ENCODE measurements around the gene ANO3. TPM values are rescaled to one million over a fixed set of nuclear protein-coding genes. Genes with fewer than 3 reads are reported as not detected.

Gene ANO3
- total RNA-seq, 1 donor from 2014 or later: 0.27 TPM

DNA sequence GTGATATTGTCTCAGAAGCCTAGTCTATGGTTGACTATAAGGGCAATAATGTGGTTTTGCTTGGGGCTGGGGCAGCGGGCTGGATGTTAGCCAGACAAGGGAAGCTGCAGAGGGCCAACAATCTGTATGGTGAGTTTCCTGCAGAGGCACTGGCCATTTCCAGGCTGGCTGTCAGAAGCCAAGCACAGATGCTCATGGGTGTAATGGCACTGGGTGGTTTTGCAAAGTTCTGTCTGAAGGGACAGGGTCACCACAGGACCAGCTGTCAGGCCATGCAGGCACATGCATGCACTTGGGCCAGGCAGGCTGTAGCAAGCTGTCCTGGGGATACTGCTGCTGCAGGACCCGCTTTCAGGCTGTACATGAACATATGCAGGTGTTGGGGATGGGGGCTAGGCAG is 281.8 kb downstream of the ANO3 start:
- intact Hi-C loops (cut with DNase I): no loop called here
- no peaks in the 10 kb centered on the region for H3K9me3 ChIP-seq
- H3K27ac ChIP-seq: no peak overlapping the region
- TF ChIP-seq, protein P1, sequence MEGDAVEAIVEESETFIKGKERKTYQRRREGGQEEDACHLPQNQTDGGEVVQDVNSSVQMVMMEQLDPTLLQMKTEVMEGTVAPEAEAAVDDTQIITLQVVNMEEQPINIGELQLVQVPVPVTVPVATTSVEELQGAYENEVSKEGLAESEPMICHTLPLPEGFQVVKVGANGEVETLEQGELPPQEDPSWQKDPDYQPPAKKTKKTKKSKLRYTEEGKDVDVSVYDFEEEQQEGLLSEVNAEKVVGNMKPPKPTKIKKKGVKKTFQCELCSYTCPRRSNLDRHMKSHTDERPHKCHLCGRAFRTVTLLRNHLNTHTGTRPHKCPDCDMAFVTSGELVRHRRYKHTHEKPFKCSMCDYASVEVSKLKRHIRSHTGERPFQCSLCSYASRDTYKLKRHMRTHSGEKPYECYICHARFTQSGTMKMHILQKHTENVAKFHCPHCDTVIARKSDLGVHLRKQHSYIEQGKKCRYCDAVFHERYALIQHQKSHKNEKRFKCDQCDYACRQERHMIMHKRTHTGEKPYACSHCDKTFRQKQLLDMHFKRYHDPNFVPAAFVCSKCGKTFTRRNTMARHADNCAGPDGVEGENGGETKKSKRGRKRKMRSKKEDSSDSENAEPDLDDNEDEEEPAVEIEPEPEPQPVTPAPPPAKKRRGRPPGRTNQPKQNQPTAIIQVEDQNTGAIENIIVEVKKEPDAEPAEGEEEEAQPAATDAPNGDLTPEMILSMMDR (IDR thresholded peaks at IDR 0.05): no peak
- no peaks in the 10 kb centered on the region for H3K4me1 ChIP-seq
- H3K4me3 ChIP-seq: no peak overlapping the region
- ATAC-seq: no peak
- no peak for DNase-seq
- H3K36me3 ChIP-seq: no peaks in the 10 kb centered on the region
- no peaks in the 10 kb centered on the region for H3K27me3 ChIP-seq (ENCODE audit: low read depth)

DNA sequence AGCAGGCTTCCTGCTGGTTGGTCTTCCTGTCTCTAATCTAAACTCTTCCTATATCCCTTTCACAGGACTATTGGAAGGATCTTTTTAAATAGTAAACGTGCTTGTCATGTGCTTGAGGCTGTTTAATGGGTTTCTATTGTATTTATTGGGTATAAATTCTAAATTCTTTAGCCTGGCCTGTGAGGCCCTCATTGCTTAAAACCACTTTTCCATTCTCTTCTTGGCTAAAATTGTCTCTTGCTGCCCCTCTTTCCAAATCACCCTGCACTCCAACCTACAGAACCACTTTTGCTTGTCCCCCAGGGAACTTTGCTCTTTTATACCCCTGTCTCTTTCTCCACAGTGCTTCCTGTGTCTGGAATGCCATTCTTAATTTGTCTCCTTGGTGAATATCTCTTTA is 286.5 kb downstream of the ANO3 start:
- DNase-seq (no peak), ATAC-seq (no peak)
- Histone ChIP-seq H3K4me3 (no peak overlapping the region), H3K36me3 (no peaks in the 10 kb centered on the region), H3K4me1 (no peaks in the 10 kb centered on the region), H3K27me3 (ENCODE audit: low read depth) (no peaks in the 10 kb centered on the region), H3K9me3 (no peaks in the 10 kb centered on the region), H3K27ac (no peak overlapping the region)
- intact Hi-C loops (cut with DNase I): no loop called here
- TF ChIP-seq, protein P1 (IDR thresholded peaks at IDR 0.05): no peak

DNA sequence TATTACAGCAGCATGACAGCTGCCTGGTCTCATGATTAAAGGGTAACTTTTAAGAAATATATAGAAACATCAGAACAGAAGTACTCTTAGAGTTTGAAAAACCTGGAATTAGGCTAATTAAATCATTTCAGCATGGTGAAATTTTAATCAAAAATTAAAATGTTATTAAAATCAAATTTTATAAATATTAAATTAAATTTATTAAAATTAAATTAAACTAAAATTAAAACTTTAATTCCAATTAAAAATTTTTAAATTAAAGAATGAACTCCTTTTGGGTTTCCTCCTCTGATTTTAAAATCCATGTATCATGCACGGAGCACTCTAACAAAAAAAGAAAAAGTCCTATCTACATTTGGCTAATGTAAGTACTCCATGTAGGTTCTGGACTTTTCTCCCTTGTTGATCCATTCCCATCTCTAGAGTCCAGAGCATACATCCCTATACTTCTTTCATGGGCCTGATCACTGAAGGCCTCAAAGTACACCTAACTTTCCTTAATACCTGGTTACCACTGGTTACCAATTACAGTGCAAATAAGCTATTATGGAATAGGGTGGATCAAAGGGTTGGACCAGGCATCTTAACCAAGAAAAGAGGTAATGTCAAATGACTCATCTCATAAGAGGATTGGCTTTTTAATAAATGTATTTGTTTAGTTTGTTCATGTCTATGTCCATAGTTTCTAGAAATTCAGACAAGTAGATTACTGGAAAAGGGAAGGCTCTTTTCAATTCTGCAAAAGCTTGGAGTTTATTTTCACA is 288.5 kb downstream of the ANO3 start:
- no peak overlapping the region for H3K27ac ChIP-seq
- intact Hi-C loops (cut with DNase I): no loop called here
- H3K9me3 ChIP-seq: no peaks in the 10 kb centered on the region
- no peak for ATAC-seq
- no peaks in the 10 kb centered on the region for H3K27me3 ChIP-seq (ENCODE audit: low read depth)
- DNase-seq: no peak
- H3K4me1 ChIP-seq: no peaks in the 10 kb centered on the region
- TF ChIP-seq, protein P1 (IDR thresholded peaks at IDR 0.05): no peak
- no peak overlapping the region for H3K4me3 ChIP-seq
- no peaks in the 10 kb centered on the region for H3K36me3 ChIP-seq

DNA sequence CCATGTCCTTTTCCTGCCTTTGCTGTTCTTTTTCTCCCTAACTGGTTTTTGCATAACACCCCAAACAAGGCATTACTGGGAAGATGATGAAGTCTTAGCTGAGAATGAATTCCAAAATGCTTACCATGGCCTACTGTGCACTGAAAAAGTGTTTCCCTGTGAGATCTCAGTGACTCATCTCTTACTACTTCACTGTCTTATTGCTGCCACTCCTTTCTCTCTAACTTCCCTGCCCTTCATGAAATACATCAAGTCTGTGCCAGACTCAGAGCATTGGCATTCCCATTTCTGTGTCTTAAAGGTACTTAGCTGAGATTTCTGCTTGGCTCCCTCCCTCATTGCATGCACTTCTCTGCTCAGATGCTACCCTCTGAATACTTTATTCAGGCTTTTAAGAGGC is 289.2 kb downstream of the ANO3 start:
- Histone ChIP-seq H3K9me3 (no peaks in the 10 kb centered on the region), H3K4me3 (no peak overlapping the region), H3K27ac (no peak overlapping the region), H3K36me3 (no peaks in the 10 kb centered on the region), H3K27me3 (ENCODE audit: low read depth) (no peaks in the 10 kb centered on the region), H3K4me1 (no peaks in the 10 kb centered on the region)
- intact Hi-C loops (cut with DNase I): no loop called here
- no peak for DNase-seq
- no peak for ATAC-seq
- TF ChIP-seq, protein P1 (IDR thresholded peaks at IDR 0.05): no peak

DNA sequence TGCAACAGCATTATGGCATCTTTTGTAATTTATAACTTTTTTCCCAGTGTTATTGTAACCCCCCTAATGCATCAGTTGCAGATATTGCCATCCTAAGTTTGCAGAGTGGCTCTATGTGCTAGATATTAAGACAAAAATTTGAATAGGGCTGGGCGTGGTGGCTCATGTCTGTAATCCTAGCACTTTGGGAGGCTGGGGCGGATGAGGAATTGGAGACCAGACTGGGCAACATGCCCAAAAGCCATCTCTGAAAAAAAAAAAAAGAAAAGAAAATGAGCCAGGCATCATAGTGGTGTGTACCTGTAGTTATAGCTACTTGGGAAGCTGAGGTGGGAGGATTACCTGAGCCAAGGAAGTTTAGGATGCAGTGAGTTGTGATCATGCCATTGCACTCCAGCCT is 290.3 kb downstream of the ANO3 start:
- Histone ChIP-seq H3K27ac (no peak overlapping the region), H3K9me3 (no peaks in the 10 kb centered on the region), H3K36me3 (no peaks in the 10 kb centered on the region), H3K4me3 (no peak overlapping the region), H3K27me3 (ENCODE audit: low read depth) (no peaks in the 10 kb centered on the region), H3K4me1 (no peaks in the 10 kb centered on the region)
- no peak for ATAC-seq
- intact Hi-C loops (cut with DNase I): no loop called here
- no peak for DNase-seq
- TF ChIP-seq, protein P1 (IDR thresholded peaks at IDR 0.05): no peak
